HepG2 (cell line): ENCODE measurements around the gene MOGAT3. TPM values are rescaled to one million over a fixed set of nuclear protein-coding genes. Genes with fewer than 3 reads are reported as not detected.
A peak's percentile ranks its signal among the peaks of the same experiment; 100 is the strongest.

ENCODE experiments used
- ASH2L ChIP-seq: fragments of 300-600, 200-600 bp; sonication (generic); IDR thresholded peaks from 2 replicates; pipeline ENCODE4 v1.7.0; 2017; ENCODE audit warnings: low read depth, mild to moderate bottlenecking, moderate library complexity, mixed read lengths, low read length; ENCODE audit not compliant: insufficient read length
- ATRX ChIP-seq: sonication (generic); formaldehyde crosslinking; IDR thresholded peaks from 2 replicates; pipeline ENCODE4 v1.4.0; 2020; ENCODE audit warnings: missing genetic modification reagents, borderline replicate concordance
- CENPX ChIP-seq: sonication (generic); formaldehyde crosslinking; IDR thresholded peaks from 2 replicates; pipeline ENCODE4 v1.9.0; 2021; ENCODE audit warnings: mild to moderate bottlenecking, missing genetic modification reagents, moderate library complexity
- HHEX ChIP-seq: IDR thresholded peaks from 2 replicates; pipeline ENCODE4 v1.6.1; 2016; ENCODE audit warnings: control low read depth
- IRF2 ChIP-seq: IDR thresholded peaks from 2 replicates; pipeline ENCODE4 v1.6.1; 2018; ENCODE audit warnings: missing genetic modification reagents, missing compliant biosample characterization
- MAFG ChIP-seq: sonication (generic); formaldehyde crosslinking; IDR thresholded peaks from 2 replicates; pipeline ENCODE4 v1.5.1; 2020; ENCODE audit warnings: mild to moderate bottlenecking, missing genetic modification reagents
- RELA ChIP-seq: sonication (generic); formaldehyde crosslinking; IDR thresholded peaks from 2 replicates; pipeline ENCODE4 v1.4.0; 2020; ENCODE audit warnings: missing genetic modification reagents
- STAG1 ChIP-seq: sonication (generic); formaldehyde crosslinking; IDR thresholded peaks from 2 replicates; pipeline ENCODE4 v1.4.0; 2020; ENCODE audit warnings: missing genetic modification reagents
- STAT5B ChIP-seq: sonication (generic); formaldehyde crosslinking; IDR thresholded peaks from 2 replicates; pipeline ENCODE4 v1.4.0; 2020; ENCODE audit warnings: missing genetic modification reagents
- TOE1 ChIP-seq: sonication (generic); formaldehyde crosslinking; IDR thresholded peaks from 2 replicates; pipeline ENCODE4 v1.4.0; 2020; ENCODE audit warnings: mild to moderate bottlenecking, missing genetic modification reagents
- ZNF317 ChIP-seq: sonication (generic); formaldehyde crosslinking; IDR thresholded peaks from 2 replicates; pipeline ENCODE4 v1.5.0; 2020; ENCODE audit warnings: mild to moderate bottlenecking, missing genetic modification reagents
- ZNF431 ChIP-seq: sonication (generic); formaldehyde crosslinking; IDR thresholded peaks from 2 replicates; pipeline ENCODE4 v1.9.0; 2022; ENCODE audit warnings: missing genetic modification reagents, low read depth, mild to moderate bottlenecking, borderline replicate concordance
- ZNF543 ChIP-seq: sonication (generic); formaldehyde crosslinking; IDR thresholded peaks from 2 replicates; pipeline ENCODE4 v1.4.0; 2020; ENCODE audit warnings: mild to moderate bottlenecking, missing genetic modification reagents
- ZNF552 ChIP-seq: sonication (generic); formaldehyde crosslinking; IDR thresholded peaks from 2 replicates; pipeline ENCODE4 v1.9.0; 2022; ENCODE audit warnings: missing genetic modification reagents, mild to moderate bottlenecking, borderline replicate concordance
- ZSCAN20 ChIP-seq: sonication (generic); formaldehyde crosslinking; IDR thresholded peaks from 2 replicates; pipeline ENCODE4 v1.4.0; 2020; ENCODE audit warnings: missing genetic modification reagents, mild to moderate bottlenecking, borderline replicate concordance
- polyA plus RNA-seq, 8 experiments: library from polyadenylated mRNA; depleted of rRNA in 3 of 8; stranded (reverse) in 7 of 8; unstranded in 1 of 8; fragments of >200 nt; fragmentation: Illumina TruSeq in 4 of 8; extraction: Trizol in 4 of 8; gene quantifications; 2 replicates each; pipeline versions ENCODE4 v1.2.1 to v1.2.3, GENCODE V29; 2011 to 2016; ENCODE audit warnings: low read depth in 4 of 8, missing spikeins in 1 of 8, mixed read lengths in 1 of 8; ENCODE audit not compliant: insufficient read depth in 1 of 8
- total RNA-seq, 5 experiments: library from RNA; depleted of rRNA; stranded (reverse); fragments of >200 nt; fragmentation: Illumina TruSeq; extraction: Trizol; gene quantifications; 2 replicates each; pipeline ENCODE4 v1.2.3, GENCODE V29; 2016; ENCODE audit warnings: low read depth in 1 of 5
- TF ChIP-seq, protein P1 (sequence below): sonication (generic); formaldehyde crosslinking; IDR thresholded peaks from 2 replicates; pipeline ENCODE4 v1.4.0; 2020; ENCODE audit warnings: low read depth, missing genetic modification reagents
- TF ChIP-seq, protein P2 (sequence below): sonication (generic); formaldehyde crosslinking; IDR thresholded peaks from 2 replicates; pipeline ENCODE4 v1.9.0; 2021; ENCODE audit warnings: missing genetic modification reagents, borderline replicate concordance
- TF ChIP-seq, protein P3 (sequence below): sonication (generic); formaldehyde crosslinking; IDR thresholded peaks from 2 replicates; pipeline ENCODE4 v1.5.0; 2020; ENCODE audit warnings: missing genetic modification reagents
- TF ChIP-seq, protein P4 (sequence below): sonication (generic); formaldehyde crosslinking; IDR thresholded peaks from 2 replicates; pipeline ENCODE4 v1.4.0; 2020; ENCODE audit warnings: missing genetic modification reagents

The MOGAT3 gene
- total and polyA plus RNA-seq, 2 of the 13 experiments (the other 11 are each of a cell fraction or from before 2014, with no cell fraction given) = 22.5 to 30.5 TPM

DNA sequence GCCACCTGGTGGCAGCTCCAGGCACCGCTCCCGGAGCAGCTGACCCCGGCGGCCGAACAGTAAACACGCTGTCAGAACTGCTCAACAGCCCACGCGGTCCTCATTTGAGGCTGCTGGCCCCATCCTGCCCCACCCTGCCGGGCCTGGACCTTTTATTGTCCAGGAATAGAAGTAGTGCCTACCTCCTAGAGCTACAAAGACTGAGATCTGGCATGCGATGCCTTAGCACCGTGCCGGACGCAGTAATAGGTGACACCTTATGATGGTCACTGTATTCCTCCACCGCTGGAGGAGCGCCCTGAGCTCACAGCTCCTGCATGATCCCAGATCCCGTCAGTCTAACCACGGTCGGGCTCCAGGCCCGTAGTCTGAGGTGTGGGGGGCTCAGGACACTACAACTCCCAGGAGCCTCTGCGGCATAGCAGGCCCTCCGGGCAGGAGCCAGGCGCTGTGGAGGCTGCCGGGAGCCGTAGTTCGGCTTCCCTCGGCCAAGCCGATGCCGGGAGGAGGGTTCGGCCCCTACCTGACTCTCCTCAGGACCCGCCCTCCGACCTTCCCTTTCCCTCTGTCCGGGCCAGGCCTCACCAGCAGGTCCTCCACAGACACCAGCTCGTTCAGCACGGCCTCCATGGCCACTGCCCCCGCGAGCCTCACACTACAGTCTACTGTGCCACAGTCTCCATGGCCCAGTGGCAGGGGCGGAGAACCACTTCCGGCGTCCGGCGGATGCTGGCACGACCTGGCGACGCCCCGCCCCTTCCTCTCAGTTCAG lies 43.7 kb upstream of the MOGAT3 start, which contains the start of gene FIS1 (continued):
- TF ChIP-seq MAFG (CRISPR knock-in tag) (no peak), TOE1 (no peak; the same call in 1 of the 2 replicates), STAG1 (CRISPR knock-in tag) (peak; percentile 73), RELA (CRISPR knock-in tag) (peak; percentile 38; the same call in 1 of the 2 replicates), STAT5B (CRISPR knock-in tag) (peak; percentile 38; the same call in 1 of the 2 replicates), ZNF552 (0 out of 2 replicates have a peak, but pooled peaks have one; percentile 8), ZNF317 (CRISPR knock-in tag) (peak; percentile 86), IRF2 (peak; percentile 51; the same call in 1 of the 2 replicates), ASH2L (peak; percentile 64), ATRX (CRISPR knock-in tag) (no peak), HHEX (CRISPR knock-in tag) (no peak), CENPX (CRISPR knock-in tag) (no peak), ZNF431 (CRISPR knock-in tag) (peak; percentile 59; the same call in 1 of the 2 replicates), ZSCAN20 (CRISPR knock-in tag) (no peak), ZNF543 (CRISPR knock-in tag) (peak; percentile 53; the same call in 1 of the 2 replicates)
- TF ChIP-seq, protein P1, sequence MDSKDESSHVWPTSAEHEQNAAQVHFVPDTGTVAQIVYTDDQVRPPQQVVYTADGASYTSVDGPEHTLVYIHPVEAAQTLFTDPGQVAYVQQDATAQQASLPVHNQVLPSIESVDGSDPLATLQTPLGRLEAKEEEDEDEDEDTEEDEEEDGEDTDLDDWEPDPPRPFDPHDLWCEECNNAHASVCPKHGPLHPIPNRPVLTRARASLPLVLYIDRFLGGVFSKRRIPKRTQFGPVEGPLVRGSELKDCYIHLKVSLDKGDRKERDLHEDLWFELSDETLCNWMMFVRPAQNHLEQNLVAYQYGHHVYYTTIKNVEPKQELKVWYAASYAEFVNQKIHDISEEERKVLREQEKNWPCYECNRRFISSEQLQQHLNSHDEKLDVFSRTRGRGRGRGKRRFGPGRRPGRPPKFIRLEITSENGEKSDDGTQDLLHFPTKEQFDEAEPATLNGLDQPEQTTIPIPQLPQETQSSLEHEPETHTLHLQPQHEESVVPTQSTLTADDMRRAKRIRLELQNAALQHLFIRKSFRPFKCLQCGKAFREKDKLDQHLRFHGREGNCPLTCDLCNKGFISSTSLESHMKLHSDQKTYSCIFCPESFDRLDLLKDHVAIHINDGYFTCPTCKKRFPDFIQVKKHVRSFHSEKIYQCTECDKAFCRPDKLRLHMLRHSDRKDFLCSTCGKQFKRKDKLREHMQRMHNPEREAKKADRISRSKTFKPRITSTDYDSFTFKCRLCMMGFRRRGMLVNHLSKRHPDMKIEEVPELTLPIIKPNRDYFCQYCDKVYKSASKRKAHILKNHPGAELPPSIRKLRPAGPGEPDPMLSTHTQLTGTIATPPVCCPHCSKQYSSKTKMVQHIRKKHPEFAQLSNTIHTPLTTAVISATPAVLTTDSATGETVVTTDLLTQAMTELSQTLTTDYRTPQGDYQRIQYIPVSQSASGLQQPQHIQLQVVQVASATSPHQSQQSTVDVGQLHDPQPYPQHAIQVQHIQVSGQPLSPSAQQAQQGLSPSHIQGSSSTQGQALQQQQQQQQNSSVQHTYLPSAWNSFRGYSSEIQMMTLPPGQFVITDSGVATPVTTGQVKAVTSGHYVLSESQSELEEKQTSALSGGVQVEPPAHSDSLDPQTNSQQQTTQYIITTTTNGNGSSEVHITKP (CRISPR knock-in tag) = peak; percentile 12; the same call in 1 of the 2 replicates
- TF ChIP-seq, protein P2, sequence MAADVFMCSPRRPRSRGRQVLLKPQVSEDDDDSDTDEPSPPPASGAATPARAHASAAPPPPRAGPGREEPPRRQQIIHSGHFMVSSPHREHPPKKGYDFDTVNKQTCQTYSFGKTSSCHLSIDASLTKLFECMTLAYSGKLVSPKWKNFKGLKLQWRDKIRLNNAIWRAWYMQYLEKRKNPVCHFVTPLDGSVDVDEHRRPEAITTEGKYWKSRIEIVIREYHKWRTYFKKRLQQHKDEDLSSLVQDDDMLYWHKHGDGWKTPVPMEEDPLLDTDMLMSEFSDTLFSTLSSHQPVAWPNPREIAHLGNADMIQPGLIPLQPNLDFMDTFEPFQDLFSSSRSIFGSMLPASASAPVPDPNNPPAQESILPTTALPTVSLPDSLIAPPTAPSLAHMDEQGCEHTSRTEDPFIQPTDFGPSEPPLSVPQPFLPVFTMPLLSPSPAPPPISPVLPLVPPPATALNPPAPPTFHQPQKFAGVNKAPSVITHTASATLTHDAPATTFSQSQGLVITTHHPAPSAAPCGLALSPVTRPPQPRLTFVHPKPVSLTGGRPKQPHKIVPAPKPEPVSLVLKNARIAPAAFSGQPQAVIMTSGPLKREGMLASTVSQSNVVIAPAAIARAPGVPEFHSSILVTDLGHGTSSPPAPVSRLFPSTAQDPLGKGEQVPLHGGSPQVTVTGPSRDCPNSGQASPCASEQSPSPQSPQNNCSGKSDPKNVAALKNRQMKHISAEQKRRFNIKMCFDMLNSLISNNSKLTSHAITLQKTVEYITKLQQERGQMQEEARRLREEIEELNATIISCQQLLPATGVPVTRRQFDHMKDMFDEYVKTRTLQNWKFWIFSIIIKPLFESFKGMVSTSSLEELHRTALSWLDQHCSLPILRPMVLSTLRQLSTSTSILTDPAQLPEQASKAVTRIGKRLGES (CRISPR knock-in tag) = no peak
- TF ChIP-seq, protein P3, sequence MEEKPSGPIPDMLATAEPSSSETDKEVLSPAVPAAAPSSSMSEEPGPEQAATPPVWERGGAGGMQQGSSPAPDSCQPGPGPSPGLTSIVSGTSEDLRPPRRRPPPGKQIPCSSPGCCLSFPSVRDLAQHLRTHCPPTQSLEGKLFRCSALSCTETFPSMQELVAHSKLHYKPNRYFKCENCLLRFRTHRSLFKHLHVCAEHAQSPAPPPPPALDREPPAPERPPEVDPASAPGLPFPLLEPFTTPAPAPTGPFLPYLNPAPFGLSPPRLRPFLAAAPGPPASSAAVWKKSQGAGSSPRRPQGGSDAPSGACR (CRISPR knock-in tag) = no peak; the same call in 1 of the 2 replicates
- TF ChIP-seq, protein P4, sequence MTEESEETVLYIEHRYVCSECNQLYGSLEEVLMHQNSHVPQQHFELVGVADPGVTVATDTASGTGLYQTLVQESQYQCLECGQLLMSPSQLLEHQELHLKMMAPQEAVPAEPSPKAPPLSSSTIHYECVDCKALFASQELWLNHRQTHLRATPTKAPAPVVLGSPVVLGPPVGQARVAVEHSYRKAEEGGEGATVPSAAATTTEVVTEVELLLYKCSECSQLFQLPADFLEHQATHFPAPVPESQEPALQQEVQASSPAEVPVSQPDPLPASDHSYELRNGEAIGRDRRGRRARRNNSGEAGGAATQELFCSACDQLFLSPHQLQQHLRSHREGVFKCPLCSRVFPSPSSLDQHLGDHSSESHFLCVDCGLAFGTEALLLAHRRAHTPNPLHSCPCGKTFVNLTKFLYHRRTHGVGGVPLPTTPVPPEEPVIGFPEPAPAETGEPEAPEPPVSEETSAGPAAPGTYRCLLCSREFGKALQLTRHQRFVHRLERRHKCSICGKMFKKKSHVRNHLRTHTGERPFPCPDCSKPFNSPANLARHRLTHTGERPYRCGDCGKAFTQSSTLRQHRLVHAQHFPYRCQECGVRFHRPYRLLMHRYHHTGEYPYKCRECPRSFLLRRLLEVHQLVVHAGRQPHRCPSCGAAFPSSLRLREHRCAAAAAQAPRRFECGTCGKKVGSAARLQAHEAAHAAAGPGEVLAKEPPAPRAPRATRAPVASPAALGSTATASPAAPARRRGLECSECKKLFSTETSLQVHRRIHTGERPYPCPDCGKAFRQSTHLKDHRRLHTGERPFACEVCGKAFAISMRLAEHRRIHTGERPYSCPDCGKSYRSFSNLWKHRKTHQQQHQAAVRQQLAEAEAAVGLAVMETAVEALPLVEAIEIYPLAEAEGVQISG = peak; percentile 97
